OCI-LY3 (cell line): Measurements from ENCODE around the gene TUBGCP5.

Experiments used
- CTCF ChIP-seq: fragments of 200-600, 300-600 bp; sonication (generic); IDR thresholded peaks from 2 replicates; pipeline ENCODE4 v1.5.1; 2014; ENCODE audit warnings: antibody characterized with exemption, low read length, low read depth
- EZH2phosphoT487 ChIP-seq: fragments of 200-600 bp; shearing (Covaris generic); IDR thresholded peaks from 2 replicates; pipeline ENCODE4 v1.6.1; 2018; ENCODE audit warnings: antibody characterized with exemption, mixed run types, low read depth

- no peak for TF ChIP-seq CTCF
- no peak for TF ChIP-seq EZH2phosphoT487
Measured at GRCh38 chr15:22978691-22979237, 60.6 kb downstream of the TUBGCP5 start.
